Measurements from ENCODE around the gene DGLUCY.
"Not testable (repeated sequence)": the region's sequence is repeated elsewhere in the genome, so short reads cannot be mapped to it uniquely, and the experiment has no call there.

Gene DGLUCY

DNA sequence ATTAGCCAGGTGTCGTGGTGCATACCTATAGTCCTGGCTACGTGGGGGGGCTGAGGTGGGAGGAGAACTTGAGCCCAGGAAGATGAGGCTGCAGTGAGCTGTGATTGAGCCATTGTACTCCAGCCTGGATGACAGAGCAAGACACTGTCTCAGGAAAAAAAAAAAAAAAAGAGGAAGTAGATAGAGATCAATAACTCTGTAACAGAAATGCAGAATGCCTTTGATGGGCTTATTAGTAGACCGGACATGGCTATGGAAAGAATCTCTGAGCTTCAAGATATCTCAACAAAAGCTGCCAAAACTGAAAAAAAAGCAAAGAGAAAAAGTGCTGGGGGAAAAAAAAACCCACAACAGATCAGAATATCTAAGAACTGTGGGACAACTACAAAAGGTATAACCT, 93.1 kb downstream of the DGLUCY start:
- DNase-seq (ENCODE audit: low read depth in 2 of 2): no peak

DNA sequence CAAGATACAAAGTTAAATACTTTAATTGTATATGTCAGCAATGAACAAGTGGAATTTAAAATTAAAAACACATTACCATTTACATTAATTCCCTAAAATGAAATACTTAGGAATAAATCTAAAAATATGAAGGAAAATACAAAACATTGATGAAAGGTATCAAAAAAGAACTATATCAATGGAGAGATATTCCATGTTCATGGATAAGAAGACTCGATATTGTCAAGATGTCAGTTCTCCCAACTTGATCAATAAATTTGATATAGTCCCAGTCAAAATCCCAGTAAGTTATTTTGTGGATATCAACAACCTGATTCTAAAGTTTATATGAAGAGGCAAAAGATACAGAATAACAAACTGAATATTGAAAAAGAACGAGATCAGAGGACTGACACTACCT, 97.1 kb downstream of the DGLUCY start:
- DNase-seq (ENCODE audit: low read depth in 2 of 2): no peak

DNA sequence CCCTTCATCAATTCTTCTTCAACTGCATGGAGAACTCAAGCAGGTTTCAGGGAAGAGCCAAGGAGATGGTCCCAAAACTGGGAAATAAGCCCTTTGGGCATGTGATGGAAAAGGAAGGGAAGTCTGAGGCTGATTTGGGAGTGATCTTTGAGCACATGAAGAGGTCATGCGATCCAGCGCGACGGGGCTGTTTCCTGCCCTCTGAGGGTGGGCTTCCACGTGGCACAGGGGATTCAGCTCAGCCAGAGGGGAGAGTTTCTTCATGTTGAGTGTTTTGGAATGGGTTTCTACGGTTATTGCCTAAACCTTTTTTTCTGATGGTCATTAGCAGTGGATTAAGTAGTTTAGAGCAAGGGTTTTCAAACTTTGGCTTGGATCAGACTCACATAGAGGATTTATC, 100.4 kb downstream of the DGLUCY start:
- no peak for DNase-seq (ENCODE audit: low read depth in 2 of 2)

DNA sequence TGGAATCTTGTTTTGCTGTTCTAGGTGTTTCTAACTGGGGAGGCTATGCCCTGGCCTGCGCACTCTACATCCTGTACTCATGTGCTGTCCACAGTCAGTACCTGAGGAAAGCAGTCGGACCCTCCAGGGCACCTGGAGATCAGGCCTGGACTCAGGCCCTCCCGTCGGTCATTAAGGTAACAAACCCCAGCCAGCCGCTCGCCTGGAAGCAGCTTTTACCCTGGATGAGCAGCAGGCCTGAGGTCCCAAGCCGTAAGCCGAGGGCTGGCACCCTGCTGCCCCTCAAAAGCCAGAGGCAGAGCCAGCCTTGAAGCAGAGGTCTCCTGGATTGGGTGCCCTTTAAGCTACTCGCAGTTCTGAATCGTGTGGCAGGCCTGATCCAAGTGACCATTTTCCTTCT, 101.5 kb downstream of the DGLUCY start:
- no peak for DNase-seq (ENCODE audit: low read depth in 2 of 2)

DNA sequence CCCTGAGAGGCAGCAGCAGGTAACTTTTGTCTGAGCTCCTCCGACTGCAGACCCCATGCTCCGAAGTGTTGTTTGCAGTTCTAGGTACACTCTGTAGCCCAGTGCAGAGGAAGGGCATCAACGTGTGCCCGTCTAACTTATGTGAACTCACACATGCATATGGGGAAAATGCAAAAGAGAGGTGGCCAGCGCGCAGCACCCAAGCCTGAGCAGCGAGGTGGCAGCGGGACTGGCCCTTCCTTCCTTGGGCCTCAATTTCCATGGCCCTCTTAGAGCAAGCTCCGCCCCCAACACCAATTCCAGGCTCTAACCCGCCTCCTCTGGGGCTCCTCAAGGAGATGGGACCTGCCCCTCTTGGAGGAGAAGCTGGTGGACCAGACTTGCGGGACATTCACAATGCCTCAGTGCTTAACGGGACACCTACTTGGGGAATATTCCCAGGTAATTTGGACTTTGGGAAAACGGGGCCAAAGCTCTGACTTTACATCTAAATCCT, 102.9 kb downstream of the DGLUCY start:
- no peak for DNase-seq (ENCODE audit: low read depth in 2 of 2)

DNA sequence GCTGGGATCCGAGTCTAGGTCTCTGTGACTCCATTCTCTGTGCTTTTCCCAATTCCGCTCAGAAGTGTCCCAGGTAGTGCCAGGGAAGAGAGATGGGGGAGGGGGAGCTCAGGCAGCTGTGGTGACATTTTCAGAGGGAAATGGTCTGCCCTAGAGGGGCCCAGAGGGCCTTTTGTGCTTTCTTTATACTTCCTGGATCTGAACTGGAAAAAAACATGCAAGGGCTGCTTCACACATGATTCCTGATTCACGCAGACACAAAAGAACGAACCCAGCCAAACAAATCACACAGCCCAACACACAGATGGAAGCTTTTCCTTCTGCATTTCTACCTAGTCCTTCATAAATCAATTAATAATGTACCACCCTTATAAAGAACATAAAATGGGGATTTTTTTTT, 104.1 kb downstream of the DGLUCY start:
- no peak for DNase-seq (ENCODE audit: low read depth in 2 of 2)

DNA sequence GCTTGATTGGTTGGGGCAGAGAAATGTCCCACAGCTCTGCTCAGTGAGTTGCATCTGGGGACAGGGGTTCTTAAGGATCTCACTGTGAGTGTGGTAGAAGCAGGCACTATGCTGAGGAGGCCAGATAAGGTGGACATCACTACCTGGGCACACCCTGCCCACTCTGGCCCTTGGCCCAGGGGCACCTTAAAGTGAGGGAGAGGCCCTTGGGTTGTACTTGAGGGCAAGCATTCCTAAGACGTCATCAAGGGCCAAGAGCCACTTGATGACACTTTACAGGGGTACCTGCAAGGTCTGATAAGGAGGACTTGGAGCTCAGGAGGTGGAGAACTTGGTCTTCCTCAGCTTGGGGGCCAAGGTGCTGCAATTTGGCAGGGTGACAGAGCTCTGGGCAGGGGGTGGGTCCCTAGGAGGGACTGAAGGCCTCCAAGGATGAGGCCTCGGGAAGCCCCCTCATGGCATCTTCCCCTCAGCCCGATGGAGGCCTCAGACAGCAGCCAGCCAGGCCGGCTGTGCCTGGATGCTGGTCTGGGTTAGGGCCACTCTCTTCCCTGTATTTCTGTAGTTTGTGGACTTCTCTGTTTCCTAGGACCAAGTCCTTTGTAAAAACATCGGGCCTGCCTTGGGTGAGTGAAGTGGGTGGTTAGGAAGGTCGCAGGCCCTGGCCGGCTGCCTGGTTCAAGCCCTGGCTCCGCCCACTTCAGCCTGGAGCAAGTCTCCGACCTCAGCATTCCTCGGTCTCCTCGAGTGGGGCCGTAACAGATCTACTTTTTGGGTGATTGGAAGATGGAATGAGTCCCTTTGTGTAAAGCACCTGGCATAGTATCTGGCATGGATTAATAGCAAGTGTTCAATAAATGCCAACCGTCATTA, 105.9 kb downstream of the DGLUCY start:
- no peak for DNase-seq (ENCODE audit: low read depth in 2 of 2)

DNA sequence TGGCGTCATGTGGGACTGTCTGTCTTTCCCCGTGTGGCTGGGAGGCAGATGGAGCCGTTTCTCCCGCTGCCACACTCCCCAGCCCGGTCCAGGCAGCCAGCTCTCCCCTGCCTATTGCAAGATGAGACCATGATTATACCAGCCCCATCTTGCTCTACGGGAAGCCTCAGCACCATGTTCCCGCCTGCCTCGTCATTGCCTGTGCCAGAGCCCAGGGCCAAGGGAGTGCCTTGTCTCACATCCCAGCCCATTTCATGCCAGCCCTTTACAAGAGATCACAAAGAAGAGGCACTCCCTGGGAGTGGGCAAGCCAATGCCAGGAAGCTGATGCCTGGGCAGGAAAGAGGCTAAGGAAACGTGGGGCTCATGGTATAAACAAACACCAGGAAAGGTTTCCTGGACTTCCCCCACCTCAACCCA, 106.7 kb downstream of the DGLUCY start:
- no peak for DNase-seq (ENCODE audit: low read depth in 2 of 2)

DNA sequence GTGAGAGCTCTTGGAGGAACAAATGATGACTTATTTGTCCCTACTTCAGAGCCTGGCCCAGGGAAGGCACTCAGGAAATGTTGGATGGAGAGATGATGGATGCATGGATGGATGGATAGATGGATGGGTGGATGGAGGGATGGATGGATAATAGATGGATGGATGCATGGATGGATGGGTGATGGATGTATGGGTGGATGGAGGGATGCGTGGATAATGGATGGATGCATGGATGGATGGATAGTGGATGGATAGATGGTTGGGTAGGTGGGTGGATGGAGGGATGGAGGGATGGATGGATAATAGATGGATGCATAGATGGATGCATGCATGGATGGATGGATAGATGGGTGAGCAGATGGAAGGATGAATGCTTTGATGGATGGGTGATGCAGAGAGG, 107.4 kb downstream of the DGLUCY start:
- no peak for DNase-seq (ENCODE audit: low read depth in 2 of 2)

DNA sequence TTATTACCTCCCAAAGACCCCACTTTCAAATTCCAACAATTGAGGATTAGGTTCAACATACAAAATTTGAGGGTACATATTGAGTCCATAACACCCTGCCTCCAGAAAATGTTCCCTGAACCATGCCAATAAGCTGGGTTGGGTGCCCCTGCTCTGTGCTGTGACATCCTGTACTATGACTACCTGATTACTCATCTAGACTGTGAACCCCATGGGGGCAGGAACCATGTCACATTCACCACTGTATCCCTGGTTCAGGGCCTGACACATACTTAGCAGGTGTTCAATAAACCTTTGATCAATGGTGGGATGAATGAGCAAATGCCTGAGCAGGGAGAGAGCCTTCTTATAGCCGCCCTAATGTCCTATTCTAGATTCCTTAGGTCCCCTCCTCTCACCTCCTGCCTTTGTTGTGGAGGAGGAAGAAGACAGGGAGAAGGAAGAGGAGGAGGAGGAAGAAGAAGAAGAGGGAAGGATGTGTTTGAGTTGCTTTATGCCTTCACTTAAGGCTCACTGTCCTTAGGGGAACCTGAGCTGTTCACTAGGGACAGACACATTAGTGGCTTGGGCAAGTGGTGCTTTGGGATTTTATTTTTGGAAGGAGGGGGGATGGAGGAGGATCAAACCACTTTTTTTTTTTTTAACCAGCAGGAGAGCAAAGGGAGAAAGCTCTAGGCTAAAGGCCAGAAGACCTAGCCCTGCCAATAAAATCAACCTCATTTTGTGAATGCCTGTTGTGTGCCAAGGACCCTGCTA, 109.3 kb downstream of the DGLUCY start:
- DNase-seq (ENCODE audit: low read depth in 2 of 2): no peak

DNA sequence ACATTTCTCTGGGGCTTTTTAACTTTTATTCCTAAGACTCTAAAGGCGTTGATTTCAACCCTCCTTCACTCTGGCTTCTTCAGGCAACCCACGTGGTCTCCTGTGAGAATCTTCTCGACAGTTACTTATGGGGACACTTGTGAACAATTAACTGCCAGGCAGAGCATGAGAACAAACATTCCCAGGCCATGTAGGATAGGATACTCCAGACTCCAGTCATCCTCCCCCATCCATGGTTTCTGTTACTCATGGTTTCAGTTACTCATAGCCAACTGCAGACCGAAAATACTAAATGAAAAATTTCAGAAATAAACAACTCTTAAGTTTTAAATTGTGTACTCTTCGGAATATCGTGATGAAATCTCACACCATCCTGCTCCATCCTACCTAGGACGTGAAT, 111.2 kb downstream of the DGLUCY start:
- DNase-seq (ENCODE audit: low read depth in 2 of 2): no peak

DNA sequence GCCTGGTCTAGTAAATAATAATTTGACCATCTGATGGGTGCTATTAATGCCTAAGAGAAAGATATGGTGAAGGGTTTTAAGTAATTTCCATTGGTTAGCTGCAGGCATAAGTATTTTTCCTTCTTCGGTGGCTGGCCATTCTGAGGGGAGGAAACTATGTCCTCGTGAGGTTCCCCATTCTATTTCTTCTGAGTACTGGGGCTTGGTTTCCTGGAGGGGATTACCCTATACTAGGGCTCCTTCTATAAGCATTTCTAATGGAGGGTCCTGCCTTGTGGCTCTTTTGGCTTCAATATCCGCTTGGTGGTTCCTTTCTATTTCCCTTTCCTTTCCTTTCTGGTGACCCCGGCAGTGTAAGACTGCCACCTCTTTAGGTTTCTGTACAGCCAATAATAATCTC, 112.5 kb downstream of the DGLUCY start:
- DNase-seq (ENCODE audit: low read depth in 2 of 2): not testable (repeated sequence)

DNA sequence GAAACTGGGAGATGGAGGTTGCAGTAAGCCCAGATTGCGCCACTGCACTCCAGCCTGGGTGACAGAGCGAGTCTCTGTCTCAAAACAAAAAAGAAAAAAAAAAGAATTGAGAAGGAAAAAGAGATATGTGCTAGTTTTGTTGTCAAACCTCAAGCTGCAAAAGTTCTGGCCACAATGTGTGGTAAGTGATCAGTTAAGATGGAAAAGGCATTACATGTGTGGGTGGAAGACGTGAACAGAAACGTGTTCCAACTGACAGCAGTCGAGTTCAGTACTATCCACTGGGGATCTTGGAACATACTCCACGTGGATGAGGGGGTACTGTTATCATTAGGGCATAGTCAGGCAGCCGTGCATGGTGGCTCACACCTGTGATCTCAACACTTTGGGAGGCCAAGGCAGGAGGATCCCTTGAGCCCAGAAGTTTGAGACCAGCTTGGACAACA, 113.3 kb downstream of the DGLUCY start:
- no peak for DNase-seq (ENCODE audit: low read depth in 2 of 2)

DNA sequence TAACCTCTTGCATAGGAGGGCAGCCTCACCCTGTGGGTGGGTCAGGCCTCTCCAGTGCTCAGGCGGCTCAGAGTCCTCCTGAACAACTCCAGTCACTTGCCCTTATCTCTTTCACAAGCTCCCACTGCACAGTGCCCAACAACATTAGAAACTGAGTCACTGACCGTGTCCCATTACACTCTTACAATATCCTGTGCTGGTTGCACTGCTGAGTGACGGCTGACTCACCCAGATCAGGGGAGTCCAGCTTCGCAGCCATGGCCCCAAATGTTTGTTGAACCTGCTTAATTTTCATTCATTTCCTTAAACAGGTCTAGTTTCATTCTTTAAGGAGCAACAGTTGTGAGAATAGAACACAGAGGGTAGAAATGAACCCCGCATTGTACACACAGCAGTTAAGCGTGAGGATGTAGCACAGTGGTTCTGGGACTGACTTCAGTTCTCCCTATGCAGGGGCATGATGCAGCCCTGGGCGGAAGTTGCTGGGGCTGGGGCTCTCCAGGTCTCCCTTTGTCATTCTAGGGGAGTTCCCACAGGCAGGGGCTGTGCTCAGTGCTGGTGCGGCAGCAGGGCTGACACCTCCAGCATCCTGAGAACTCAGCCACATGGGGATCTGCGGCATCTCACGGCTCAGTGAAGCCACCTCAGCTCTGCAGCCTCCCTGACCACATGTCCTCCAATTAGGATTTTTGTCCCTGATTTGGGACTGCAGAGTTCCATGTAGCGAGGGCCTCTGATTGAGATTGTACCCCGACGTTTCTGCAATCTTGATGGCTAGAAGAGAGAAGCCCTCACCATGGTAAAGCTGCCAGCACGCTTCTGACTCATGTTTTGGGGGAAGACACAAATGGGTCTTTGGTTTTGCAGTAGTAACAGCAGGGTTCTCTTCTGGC, 114.5 kb downstream of the DGLUCY start:
- DNase-seq (ENCODE audit: low read depth in 2 of 2): peak in 1 of 2 donors; percentile 53

DNA sequence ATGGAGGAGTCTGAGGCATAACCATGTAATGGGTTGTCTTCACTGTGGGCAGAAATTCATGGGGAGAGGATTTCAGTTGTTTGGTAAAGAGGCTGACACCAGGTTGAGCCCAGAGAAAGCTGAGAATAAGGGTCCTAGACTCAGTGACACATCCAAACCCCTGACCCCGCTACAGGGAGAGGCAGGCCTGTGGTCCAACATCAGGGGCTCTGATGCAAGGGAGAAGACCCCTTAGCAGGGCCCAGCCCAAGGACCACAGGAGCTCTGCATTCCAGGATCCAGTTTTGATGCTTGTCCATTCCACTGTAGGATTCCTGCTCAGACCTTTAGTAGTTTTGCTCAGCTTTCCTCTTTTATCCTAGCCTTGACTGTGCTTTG, 115.1 kb downstream of the DGLUCY start:
- DNase-seq (ENCODE audit: low read depth in 2 of 2): no peak

DNA sequence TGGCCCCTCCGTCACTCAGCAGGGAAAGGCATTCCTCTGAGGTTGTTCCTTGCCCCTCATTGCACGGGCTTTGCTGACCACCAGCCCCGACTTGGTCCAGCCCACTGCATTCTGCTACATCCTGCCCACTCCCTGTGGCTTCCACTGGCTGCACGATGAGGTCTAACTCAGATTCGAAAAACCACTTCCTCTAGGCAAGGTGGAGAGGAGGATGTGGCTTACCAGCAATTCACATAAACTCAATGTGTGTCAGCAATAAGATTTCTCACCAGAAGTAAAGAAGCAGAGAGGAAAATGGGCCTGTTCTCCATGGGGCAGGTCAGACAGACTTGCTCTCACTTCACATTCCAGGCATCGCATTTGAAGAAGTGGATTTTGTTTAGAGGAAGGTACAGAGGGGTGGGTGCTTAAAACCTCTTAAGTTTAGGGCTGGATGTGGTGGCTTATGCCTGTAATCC, 115.9 kb downstream of the DGLUCY start:
- DNase-seq (ENCODE audit: low read depth in 2 of 2): no peak

DNA sequence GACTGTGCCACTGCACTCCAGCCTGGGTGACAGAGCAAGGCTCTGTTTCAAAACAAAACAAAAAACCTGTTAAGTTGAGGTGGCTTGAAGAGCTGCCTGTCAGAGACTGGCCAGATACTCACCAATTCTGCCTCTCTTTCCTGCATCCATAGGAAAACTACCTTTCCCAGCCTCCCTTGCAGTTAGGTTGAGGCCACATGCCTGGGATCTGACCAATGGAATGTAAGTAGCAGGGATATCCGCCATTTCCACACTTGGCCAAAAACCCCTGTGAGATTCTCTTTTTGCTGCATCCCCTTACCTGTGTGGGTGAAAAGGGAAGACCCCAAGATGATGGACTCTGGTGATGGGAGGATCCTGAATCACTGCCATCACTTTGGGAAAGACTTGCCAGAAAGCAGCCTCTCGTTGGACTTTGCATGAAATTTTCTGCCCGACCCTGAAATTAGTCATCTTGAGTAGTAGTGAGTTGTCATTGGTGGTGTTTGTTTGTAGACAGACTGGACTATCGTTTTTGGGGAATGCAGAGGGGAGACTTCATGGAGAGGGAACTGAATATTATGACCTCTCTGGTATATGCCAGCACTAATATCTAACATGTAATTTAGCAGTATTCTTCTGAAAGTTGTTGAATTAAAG, 116.6 kb downstream of the DGLUCY start:
- no peak for DNase-seq (ENCODE audit: low read depth in 2 of 2)

DNA sequence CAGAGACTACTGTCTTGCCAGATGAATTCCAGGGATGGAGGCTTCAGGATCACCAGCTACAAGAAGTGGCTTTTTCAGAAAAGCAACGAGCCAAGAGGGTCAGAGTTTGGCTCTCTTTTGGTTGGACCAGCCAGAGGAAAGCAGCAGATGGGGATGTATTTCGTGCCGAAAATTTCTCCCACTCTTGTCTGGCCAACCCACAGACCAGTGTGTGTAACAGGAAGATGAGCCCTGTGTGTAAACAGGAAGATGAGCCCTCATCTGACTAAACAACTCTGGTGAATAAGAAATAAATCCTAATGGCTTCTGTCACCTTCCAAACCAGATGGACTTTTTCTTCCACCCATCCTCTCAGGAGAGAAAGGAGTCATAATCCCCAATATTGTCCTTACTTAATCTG, 117.6 kb downstream of the DGLUCY start:
- no peak for DNase-seq (ENCODE audit: low read depth in 2 of 2)

DNA sequence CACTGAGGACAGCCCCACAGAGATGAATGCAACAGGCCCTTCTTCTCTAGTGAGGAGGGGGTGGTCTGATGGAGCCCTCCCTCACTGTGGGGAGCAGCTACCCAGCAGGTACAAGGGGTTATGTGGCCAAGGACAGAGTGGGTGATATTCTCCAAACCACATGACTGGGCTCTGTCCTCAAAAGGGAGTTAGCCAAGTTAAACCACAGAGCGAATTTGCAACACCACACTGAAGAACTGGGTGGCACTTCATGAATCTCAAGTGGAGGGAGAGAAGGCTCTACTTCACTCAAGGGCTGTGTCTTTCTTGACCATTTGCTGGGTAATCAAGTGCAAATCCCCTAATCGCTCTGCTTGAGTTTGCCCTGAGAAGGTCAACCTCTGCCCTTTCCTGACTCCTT, 118.2 kb downstream of the DGLUCY start:
- no peak for DNase-seq (ENCODE audit: low read depth in 2 of 2)

DNA sequence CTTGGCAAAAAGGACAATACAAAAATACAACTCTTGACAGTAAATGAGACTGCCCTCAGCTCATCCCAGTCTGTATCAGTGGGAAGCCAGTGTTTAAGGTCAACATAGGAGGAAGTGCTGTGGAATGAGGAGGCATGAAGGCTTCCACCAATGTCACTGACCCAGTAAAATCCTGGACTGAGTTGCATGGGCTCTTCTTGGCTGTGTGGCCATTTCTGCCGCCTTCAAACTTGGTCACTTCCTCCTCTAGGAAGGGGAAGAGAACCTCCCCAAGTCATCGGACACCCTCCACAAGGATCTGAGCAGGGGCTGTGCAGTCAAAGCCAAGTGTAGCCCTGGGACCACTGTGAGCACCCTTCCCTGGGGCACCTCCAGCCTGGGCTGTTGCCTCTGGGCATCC, 118.7 kb downstream of the DGLUCY start:
- no peak for DNase-seq (ENCODE audit: low read depth in 2 of 2)
